HG02798 (cell line): ENCODE measurements around the gene NDST1.
"Not testable (repeated sequence)": the region's sequence is repeated elsewhere in the genome, so short reads cannot be mapped to it uniquely, and the experiment has no call there.

Experiments
- ATAC-seq: cut with Tn5 transposase; IDR thresholded peaks from one replicate; pipeline ENCODE4 v1.9.1; 2021; ENCODE audit warnings: mild to moderate bottlenecking; ENCODE audit not compliant: unreplicated experiment, poor library complexity

Gene NDST1

DNA sequence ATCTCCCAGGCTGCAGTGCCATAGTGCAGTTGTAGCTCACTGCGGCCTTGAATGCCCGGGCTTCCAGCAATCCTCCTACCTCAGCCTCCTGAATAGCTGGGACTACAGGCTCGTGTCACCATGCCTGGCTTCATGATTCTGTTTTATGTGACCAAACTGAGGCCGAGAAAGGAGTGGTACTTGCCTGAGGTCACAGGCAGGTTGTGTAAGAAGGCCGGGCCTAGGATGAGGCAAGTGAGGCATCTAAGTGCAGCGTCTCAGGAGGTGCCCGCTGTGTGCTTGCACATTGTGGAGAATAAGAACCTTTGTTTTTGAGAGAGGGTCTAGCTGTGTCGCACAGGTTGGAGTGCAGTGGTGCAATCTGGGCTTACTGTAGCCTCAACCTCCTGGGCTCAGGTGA is 2.1 kb upstream of the NDST1 start:
- no peak for ATAC-seq

DNA sequence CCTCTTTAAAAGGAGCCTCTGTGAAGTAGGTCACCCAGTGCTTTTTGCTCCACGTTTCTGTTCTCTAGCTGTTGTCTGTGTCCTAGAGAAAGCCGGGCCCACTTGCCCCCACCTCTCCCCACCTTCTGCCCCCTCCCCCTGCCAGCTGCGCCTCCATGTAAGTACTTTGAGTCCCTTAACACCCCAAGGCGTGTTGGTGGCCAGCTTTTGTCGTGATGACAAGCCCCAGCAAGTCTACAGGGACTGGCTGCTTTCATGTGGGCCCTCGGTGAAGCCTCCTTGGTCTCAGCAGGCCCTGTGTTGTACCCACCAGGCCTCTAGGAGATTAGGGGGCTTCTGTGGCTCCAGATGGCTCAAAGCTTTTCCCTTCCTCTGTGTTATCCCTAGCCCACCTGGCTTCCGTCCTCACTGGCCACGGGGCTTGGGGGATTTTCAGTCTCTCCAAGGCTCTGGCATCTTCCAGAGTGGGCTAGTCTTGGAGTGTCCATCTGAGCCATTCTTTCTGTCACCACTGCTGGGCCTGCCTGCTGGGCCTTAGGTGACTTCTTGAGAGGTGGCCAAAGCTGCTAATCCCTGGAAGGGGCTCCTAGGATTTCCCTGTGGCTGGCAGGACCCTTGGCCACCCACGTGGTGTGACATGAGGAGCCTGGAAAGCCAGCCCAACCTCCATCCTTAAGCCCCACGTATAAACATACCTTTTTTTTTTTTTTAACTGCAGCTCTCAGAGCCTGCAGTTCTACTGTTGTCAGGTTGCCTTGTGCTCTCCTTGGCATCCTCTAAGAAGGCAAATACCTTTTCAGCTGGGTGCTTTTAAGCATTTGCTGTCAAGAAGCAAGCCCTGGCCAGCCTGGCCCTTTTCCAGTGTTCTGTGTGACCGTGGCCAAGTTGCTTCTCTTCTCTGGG is 1.1 kb upstream of the NDST1 start:
- ATAC-seq, result no peak

DNA sequence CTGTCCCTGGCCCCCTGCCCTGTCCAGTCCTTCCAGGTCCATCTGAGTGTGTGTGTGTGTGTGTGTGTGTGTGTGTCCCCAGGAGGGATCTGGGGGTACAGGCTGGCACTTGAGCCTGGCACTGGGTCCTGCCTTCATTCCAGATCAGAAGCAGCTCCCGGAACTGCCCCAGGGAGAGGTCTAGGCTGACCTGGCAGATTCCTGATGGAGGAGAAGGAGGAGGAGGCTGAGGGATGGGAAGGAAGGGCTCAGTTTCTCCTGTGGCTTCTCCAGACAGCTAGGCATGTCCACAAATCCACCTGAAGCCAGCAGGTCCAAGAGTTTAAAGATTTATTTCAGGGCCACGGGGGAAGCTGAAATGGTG is 328 bp downstream of the NDST1 start:
- ATAC-seq, result no peak

DNA sequence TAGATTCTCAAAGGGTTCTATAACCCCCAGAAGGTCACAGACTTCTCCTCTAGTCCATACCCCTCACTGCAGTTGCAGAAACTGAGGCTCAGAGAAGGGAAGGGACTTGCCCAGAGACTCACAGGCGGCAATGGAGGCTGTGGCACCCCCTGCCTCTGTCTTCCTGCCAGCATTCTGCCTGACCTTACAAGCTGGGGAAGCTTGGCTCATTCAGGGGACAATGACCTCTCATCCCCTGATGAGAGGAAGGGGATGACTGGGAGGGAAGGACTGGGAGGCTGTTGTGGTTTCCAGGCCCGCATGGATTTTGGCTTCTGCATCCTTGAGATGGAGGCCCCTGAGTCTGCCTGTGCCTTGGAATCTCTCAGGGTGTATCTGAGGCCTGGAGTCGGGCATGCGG is 897 bp downstream of the NDST1 start:
- no peak for ATAC-seq

DNA sequence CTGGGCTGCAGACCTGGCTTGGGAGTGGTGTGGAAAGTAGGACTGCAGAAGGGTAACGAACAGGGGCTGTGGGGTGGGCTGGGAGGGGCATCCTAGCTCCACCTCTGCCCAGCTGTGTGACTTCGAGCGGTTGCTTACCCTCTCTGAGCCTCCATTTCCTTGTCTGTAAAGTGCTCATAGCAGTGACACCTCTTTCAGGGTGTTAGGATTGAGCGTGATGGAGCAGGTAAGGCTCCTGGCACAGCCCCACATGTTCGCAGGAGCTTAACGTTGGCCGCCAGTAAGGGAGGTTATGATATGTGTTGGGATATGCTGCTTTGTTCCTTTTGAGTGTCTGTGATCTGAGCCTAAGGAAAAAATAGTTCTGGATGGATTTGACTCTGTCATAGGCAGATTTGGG is 2.1 kb downstream of the NDST1 start:
- no peak for ATAC-seq

DNA sequence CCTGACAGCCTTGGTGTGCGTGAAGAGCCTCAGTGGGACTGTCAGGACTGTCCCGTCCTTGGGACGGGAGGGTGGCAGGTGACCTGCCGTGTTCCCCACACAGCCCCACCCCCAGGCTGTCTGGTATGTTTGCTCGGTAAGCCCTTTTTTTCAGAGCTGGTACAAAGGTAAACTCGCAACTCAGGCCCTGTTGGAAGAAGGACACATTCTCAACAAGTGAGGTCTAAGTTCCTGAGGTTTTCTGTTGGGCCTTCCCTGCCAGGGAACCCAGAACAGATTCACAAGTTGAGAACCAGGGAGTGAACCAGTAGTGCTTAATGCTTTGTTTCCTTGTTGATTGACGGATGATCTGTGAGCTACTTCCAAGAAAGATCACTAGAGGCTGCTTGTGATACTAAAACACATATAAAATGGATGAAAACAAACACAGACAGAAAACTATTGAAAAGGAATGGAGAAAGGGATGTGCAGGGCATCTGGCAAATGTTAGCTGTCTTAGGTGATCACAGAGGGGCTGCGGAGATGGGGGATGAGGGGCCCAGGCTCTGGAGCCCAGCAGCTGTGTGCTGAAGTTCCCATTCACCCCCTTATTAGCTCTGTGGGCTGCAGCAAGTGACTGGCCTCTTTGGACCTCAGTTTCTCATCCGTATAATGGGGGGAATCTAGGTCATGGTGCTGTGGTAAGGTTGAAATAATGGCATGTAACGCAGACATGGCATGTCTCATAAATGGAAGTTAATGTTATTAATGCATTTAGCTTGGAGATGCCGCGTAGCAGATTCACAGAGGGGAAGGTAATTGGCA is 2.7 kb downstream of the NDST1 start:
- no peak for ATAC-seq

DNA sequence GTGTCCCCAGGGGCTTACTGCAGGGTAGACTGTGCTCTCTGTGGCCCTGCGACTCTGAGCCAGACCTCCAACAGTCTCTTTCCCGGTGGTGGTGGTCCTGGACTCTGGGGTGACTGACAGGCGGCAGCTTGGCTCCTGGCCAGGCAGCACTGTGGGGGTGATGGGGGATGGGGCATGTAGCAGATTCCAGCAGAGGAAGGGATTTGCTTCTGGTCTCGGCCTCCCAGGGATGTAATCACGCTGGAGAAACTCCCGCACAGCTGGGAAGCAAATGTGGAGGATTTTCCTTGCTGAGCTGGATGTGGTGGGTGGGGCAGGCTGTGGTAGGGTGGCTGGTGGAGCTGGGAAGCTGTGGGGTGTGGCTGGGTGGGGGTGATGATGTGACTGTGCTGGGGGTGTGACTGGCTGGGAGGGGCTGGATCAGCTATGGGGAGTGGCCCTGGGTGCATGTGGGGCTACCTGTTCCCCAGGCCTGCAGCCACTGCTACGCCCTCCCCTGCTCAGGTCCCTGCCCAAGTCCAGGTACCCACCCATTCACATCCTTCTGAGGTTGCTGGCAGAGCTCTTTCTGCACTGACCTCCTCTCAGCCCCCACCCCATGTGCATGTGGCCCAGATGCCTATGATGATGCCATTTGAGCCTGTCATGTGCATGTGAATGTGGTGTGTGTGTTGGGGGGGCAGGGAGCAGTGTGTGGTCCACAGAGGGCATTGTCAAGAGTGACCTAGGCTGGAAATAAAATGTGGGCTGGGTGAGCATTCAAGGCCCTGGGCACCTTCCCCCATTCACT is 3.8 kb downstream of the NDST1 start:
- no peak for ATAC-seq

DNA sequence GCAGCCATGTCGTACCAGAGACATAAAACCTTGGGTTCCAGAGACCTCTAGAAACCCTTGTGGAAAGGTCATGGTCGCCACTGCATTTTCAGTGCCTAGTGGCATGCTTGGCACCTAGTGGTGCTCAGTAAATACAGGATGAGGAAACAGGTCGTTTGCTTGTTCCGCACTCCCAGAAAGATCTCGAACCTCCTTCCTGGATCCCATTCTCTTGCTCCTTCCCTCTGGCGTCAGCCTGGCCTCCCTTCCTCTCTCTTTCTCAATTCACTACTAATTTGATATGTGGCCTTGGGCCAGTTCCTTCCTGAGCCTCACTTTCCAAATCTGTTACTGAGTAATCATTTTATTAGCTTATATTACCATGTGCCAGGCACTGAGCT is 4.4 kb downstream of the NDST1 start:
- ATAC-seq, result no peak

DNA sequence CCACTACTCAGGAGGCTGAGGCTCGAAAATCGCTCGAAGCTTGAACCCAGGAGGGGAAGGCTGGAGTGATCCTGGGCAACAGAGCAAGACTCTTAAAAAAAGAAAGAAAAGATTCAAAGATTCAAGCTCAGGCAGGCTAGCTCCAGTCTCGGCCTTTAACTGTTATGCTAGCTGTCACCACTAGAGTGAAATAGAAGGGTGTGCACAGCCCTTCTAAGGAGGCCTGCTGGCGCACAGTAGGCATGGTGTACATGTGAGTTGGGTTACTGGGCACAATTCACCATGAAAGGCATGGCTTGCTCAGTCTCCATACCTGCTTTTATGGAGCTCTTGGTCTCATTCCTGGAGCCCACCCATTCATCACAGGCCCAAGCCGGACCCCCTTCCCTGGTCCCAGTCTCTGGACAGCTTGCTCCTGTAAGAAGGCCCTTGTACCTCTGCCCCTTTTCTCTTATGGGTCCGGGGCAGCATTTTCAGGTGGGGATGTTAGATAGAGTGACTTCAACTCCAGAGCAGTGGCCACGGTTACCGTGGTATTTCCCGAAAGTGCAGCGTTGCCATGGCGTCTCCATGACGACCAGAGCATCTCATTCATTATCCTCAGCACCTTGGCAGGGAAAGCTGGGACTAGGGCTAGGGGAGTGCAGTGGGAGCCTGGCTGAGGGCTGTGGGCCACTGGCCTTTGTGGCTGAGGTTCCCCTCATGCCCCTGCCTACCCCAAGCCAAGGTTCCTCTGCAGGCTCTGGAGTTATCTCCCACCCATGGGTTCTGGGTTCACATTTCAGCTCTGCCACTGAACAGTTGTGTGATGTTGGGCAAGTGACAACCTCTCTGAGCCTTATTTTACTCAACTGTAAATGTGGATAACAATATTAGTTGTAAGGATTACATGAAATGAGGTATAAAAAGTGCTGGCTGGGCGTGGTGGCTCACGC is 5.7 kb downstream of the NDST1 start:
- no peak for ATAC-seq

DNA sequence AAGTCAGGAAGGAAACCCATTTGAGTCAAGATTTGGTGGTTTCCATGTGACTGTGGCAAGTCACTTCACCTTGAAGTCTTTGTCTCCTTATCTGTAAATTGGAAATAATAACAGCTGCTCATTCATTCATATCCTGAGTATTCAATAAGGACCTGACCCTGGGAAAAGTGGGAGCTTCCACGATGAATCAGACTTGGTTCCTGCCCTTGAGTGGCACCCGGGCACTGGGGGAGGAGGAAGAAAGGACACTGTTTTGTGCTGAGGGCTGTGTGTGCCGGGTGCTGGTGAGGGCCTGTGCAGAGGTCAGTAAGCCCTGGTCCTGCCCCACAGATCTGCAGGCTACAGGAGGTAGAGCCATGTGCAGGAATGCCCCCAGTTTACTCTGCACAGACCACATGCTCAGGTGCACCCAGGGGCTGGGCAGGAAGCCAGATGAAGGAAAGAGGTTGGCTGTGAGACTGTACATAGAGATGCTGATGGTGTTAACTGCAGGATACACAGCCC is 6.8 kb downstream of the NDST1 start:
- ATAC-seq, result no peak

DNA sequence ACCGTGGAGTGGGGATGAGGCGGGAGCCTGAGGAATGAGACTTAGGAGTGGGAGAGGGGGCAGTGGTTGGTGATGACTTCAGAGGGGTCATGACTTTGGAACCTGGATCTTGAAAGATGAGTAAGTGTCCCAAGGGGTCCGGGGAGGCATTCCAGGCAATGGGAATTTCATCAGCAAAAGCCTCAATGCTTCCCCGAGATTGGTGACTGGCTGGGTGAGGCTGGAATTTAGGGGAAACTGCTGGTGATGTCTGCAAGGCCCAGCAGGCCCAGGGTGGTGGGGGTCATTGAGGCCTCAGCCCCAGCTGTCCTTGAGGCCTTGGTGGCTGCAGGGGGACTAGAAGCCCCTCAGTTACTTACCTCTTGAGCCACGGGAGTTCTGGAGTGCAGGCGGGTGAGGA is 7.5 kb downstream of the NDST1 start:
- ATAC-seq, result no peak

DNA sequence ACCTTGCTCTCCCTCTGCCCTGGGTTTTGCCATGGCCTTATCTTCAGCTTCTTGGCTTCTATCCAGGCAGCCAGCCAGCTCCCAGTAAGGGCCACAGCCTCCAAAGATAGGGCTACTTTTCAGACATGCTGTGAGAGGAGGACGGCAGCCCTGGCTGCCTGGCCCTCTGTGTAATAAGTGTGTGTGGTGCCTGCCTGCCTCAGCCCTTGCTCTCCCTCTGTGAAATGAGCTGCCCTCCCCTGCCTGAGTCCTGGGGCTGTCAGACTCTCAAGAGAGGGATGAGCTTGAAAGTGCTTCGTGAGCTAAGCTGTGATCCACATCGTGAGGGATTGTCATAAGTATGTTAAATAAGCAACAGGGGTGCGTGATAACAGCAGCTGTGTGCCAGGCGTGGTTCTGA is 8.1 kb downstream of the NDST1 start:
- no peak for ATAC-seq

DNA sequence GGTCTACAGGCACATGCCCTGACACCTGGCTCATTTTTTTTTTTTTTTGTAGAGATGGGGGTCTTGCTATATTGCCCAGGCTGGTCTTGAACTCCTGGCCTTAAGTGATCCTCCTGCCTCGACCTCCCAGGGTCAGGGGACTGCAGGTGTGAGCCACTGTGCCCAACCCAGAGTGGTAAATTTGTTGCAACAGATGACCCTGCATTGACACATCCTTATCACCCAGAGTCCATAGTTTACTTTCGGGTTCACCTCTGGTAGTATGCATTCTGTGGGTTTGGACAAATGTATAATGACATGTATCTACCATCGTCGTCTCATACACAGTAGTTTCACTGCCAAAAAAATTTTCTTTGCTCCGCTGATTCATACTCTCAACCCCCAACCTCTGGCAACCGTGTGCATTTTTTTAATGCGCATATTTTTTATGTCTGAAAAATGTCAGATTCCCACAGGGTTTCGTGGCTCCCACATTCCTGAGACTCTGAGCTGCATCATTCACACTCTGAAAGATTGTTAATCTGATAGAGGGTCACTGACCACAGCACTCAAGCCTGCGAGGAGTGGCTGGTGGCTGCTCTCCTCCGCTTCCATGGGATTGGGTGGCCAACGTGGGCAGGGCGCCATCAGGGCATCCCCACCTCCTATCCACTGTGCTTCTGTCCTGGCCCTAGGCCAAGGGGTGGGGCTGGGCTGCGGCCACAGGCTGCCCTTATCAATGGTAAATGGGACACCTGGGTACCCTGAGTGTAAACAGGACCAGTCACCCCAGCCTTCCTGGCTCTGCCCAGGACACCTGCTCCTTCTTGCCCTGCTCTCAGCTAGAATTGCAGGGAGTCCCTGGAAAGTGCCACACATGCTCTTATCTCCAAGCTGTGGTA is 9.6 kb downstream of the NDST1 start:
- no peak for ATAC-seq

DNA sequence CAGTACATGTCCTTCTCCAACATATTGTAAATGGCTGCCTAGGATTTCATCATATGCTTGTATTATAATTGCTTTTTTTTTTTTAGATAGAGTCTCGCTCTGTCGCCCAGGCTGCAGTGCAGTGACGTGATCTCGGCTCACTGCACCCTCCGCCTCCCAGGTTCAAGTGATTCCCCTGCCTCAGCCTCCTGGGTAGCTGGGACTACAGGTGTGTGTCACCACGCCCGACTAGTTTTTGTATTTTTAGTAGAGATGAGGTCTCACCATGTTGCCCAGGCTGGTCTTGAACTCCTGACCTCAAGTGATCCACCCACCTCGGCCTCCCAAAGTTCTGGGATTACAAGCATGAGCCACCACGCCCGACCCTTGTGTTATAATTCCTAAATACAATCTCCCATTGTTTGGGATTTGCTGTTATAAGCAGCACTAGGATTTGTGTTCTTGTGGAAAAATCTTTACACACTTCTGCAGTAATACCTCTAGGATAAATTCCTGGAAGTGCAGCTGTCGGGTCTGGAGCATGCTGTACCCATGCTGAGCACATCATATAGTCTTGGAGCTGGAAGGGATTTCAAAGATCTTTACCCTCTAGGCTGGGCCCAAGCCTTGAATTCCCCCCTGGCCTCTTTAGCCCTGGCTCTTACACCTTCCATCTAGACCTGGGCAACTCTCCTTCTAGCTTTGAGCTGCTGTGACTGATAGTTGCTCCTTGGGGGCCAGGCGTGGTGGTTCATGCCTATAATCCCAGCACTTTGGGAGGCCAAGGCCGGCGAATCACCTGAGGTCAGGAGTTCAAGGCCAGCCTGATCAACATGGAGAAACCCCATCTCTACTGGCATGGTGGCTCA is 11.0 kb downstream of the NDST1 start:
- not testable (repeated sequence) for ATAC-seq

DNA sequence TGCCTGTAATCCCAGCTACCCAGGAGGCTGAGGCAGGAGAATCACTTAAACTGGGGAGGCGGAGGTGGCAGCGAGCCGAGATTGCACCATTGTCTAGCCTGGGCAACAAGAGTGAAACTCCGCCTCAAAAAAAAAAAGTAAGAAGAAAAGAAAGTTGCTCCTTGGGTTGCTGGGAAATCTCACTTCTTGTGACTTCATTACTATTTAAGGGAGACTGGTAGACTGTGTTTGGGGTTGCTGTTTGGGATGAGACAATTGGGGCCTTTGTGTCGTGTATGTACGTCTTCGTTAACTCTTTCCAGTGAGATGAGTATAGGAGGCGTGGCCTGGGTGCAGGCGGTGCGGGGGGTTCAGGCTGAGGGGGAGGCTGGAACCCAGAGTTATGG is 11.6 kb downstream of the NDST1 start:
- no peak for ATAC-seq

DNA sequence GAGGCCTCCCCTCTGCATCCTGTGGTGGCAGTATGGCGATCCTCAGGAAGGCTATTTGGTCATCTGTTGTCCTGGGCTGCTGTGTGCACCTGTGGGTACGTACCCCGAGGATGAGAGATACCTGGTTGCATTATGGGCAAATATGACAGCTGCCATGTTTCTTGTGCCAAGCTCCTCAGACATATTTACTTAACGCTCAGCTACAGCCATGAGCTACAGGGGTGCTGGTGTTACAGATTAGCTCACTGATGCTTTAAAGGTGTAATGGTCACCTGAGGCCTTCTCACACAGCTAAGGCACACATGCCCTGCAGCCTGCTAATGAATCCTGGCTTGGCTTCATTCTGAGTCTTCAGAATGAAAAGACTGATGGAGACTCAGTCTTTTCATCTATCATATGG is 12.0 kb downstream of the NDST1 start:
- no peak for ATAC-seq

DNA sequence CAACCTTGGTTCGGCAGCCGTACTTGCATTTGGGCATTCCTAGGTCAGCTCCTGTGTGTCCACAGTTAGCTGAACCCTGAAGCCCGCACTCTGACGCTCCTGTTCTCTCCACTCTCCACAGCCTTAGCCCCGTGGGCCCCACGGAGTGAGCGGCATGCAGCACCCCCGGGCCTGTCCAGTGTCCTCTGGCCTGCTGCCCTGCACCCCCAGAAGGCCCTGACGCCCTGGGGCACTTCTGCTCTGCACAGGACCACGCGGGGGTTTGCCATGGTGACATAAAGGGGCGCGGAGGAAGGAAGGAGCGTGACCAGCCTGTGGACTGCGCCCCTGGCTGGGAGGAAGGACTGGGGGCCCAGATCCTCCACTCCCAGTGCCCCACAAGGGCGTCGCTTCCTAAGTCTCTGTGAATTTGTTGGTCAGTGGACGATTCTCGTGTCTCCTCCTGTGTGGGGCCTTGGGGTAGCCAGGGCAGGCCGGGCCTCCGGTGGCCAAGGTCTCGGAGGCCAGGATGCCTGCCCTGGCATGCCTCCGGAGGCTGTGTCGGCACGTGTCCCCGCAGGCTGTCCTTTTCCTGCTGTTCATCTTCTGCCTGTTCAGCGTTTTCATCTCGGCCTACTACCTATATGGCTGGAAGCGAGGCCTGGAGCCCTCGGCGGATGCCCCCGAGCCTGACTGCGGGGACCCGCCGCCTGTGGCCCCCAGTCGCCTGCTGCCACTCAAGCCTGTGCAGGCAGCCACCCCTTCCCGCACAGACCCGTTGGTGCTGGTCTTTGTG is 13.0 kb downstream of the NDST1 start:
- no peak for ATAC-seq
